Type B pancreatic cell (in vitro differentiated cells): Measurements from ENCODE around the gene ARSH. TPM values are rescaled to one million over a fixed set of nuclear protein-coding genes. Genes with fewer than 3 reads are reported as not detected.
"Not testable (repeated sequence)": the region's sequence is repeated elsewhere in the genome, so short reads cannot be mapped to it uniquely, and the experiment has no call there.

Source experiments
- DNase-seq: peaks from one replicate; pipeline ENCODE4 v3.0.0; 2021; ENCODE audit warnings: mixed read lengths; ENCODE audit not compliant: unreplicated experiment; ENCODE audit errors: extremely low spot score
- H3K27ac Mint-ChIP-seq: 2 replicates; pipeline ENCODE4 v1.8.0; 2021; ENCODE audit warnings: mild to moderate bottlenecking, mixed read lengths
- H3K27me3 Mint-ChIP-seq: 2 replicates; pipeline ENCODE4 v1.8.0; 2021; ENCODE audit warnings: mixed read lengths
- H3K36me3 Mint-ChIP-seq: 2 replicates; pipeline ENCODE4 v1.8.0; 2021; ENCODE audit warnings: mixed read lengths
- H3K4me1 Mint-ChIP-seq: one replicate; pipeline ENCODE4 v1.8.0; 2021; ENCODE audit warnings: mixed read lengths; ENCODE audit not compliant: unreplicated experiment
- H3K4me3 Mint-ChIP-seq: 2 replicates; pipeline ENCODE4 v1.8.0; 2021; ENCODE audit warnings: mild to moderate bottlenecking, mixed read lengths
- H3K9me3 Mint-ChIP-seq: 2 replicates; pipeline ENCODE4 v1.8.0; 2021; ENCODE audit warnings: mixed read lengths
- CTCF ChIP-seq: fragments of 200-600 bp; sonication (generic); conservative IDR thresholded peaks from 2 replicates; pipeline ENCODE4 v1.5.0; 2021; ENCODE audit warnings: antibody characterized with exemption, mild to moderate bottlenecking
- total RNA-seq: library from RNA; stranded (reverse); gene quantifications from 2 replicates; pipeline ENCODE4 v1.2.1, GENCODE V29; 2021; ENCODE audit warnings: low replicate concordance

The ARSH gene
- total RNA-seq, 1 donor from 2014 or later, result not detected

GRCh38 chrX:2972391-2972790 lies 34.0 kb upstream of the ARSH start:
- no peak for DNase-seq
- Mint-ChIP-seq H3K4me3 (no peak overlapping the region), H3K9me3 (no peaks in the 10 kb centered on the region), H3K27me3 (no peaks in the 10 kb centered on the region), H3K36me3 (no peaks in the 10 kb centered on the region), H3K4me1 (peaks cover 17% of the 10 kb centered on the region), H3K27ac (no peak overlapping the region)
- TF ChIP-seq CTCF, result no peak

- no peak for DNase-seq
- H3K36me3 Mint-ChIP-seq, result no peaks in the 10 kb centered on the region
- no peak for TF ChIP-seq CTCF
- no peak overlapping the region for H3K4me3 Mint-ChIP-seq
- H3K4me1 Mint-ChIP-seq, result peaks cover 4% of the 10 kb centered on the region
- H3K27me3 Mint-ChIP-seq, result no peaks in the 10 kb centered on the region
- H3K9me3 Mint-ChIP-seq, result no peaks in the 10 kb centered on the region
- H3K27ac Mint-ChIP-seq, result no peak overlapping the region
Observed at GRCh38 chrX:2974961-2975360, 31.4 kb upstream of the ARSH start.

GRCh38 chrX:2978639-2979038 lies 27.7 kb upstream of the ARSH start:
- H3K36me3 Mint-ChIP-seq, DNase-seq, H3K9me3 Mint-ChIP-seq, H3K27me3 Mint-ChIP-seq, H3K4me1 Mint-ChIP-seq, H3K4me3 Mint-ChIP-seq, H3K27ac Mint-ChIP-seq: not testable (repeated sequence)

- Mint-ChIP-seq H3K27ac (no peak overlapping the region), H3K9me3 (no peaks in the 10 kb centered on the region), H3K36me3 (no peaks in the 10 kb centered on the region), H3K4me3 (no peak overlapping the region), H3K4me1 (no peaks in the 10 kb centered on the region), H3K27me3 (no peaks in the 10 kb centered on the region)
- no peak for DNase-seq
- no peak for TF ChIP-seq CTCF
Observed at GRCh38 chrX:2984342-2984741, 22.0 kb upstream of the ARSH start.

GRCh38 chrX:2989565-2989964 lies 16.8 kb upstream of the ARSH start:
- H3K4me3 Mint-ChIP-seq, result no peak overlapping the region
- H3K9me3 Mint-ChIP-seq, result no peaks in the 10 kb centered on the region
- TF ChIP-seq CTCF, result no peak
- DNase-seq, result no peak
- no peaks in the 10 kb centered on the region for H3K4me1 Mint-ChIP-seq
- no peaks in the 10 kb centered on the region for H3K27me3 Mint-ChIP-seq
- no peaks in the 10 kb centered on the region for H3K36me3 Mint-ChIP-seq
- no peak overlapping the region for H3K27ac Mint-ChIP-seq

GRCh38 chrX:3010532-3010931 lies 4.2 kb downstream of the ARSH start:
- peaks cover 4% of the 10 kb centered on the region for H3K36me3 Mint-ChIP-seq
- no peaks in the 10 kb centered on the region for H3K27me3 Mint-ChIP-seq
- H3K27ac Mint-ChIP-seq, result no peak overlapping the region
- H3K9me3 Mint-ChIP-seq, result peaks cover 18% of the 10 kb centered on the region
- no peak for TF ChIP-seq CTCF
- H3K4me3 Mint-ChIP-seq, result no peak overlapping the region
- DNase-seq, result no peak
- H3K4me1 Mint-ChIP-seq, result no peaks in the 10 kb centered on the region
